Panc1 (cell line): ENCODE measurements around the gene CTCFL. TPM values are rescaled to one million over a fixed set of nuclear protein-coding genes. Genes with fewer than 3 reads are reported as not detected.

Experiments used
- ATAC-seq: fragments of 200-7000 bp; cut with Tn5 transposase; 2 replicates; pipeline ENCODE4 v1.9.1; 2020; ENCODE audit warnings: mild to moderate bottlenecking, moderate library complexity
- BruUV-seq: library from RNA; stranded (reverse); fragments of 400-500 nt; replicated peaks from 2 replicates; lab custom pipeline; 2021; lab: Mats Ljungman, UMichigan
- CTCF ChIA-PET: fragments of 300-600 bp; sonication (Branson Sonifier 250); formaldehyde crosslinking; loops from one replicate; lab custom pipeline; 2022; ENCODE audit warnings: antibody characterized with exemption; lab: Charles Lee
- POLR2A ChIA-PET: fragments of 300-600 bp; sonication (Branson Sonifier 250); formaldehyde crosslinking; loops from one replicate; lab custom pipeline; 2022; ENCODE audit warnings: antibody characterized with exemption; lab: Charles Lee
- DNase-seq: peaks from one replicate; pipeline ENCODE4 v3.0.0-alpha.2; 2010; ENCODE audit warnings: low read depth, low spot score
- H3K27ac ChIP-seq: 2 replicates; pipeline ENCODE4 v1.5.1; 2011; ENCODE audit warnings: mild to moderate bottlenecking, low read length, inconsistent platforms
- H3K27me3 ChIP-seq: fragments of 200-500 bp; sonication (Bioruptor generic); 2 replicates; pipeline ENCODE4 v1.6.0; 2014; ENCODE audit warnings: low read length, inconsistent platforms; ENCODE audit not compliant: control insufficient read depth, insufficient read depth
- H3K36me3 ChIP-seq: fragments of 200-500 bp; sonication (Bioruptor generic); 2 replicates; pipeline ENCODE4 v1.5.1; 2014; ENCODE audit warnings: inconsistent platforms, mild to moderate bottlenecking, low read length, moderate library complexity; ENCODE audit not compliant: control insufficient read depth, insufficient read depth
- H3K4me1 ChIP-seq: 2 replicates; pipeline ENCODE4 v1.5.1; 2011; ENCODE audit warnings: inconsistent platforms, mild to moderate bottlenecking, low read length, moderate library complexity; ENCODE audit not compliant: control insufficient read depth, insufficient read depth
- H3K4me3 ChIP-seq, 2 experiments: 2 replicates each; pipeline ENCODE4 v1.5.1; 2011 to 2012; ENCODE audit warnings: low read depth in 2 of 2, low read length in 2 of 2, mild to moderate bottlenecking in 2 of 2, inconsistent platforms in 1 of 2, moderate library complexity in 1 of 2
- H3K9me3 ChIP-seq: fragments of 200-500 bp; sonication (Bioruptor generic); 2 replicates; pipeline ENCODE4 v1.5.1; 2014; ENCODE audit warnings: low read depth, mild to moderate bottlenecking, inconsistent platforms, low read length, moderate library complexity; ENCODE audit not compliant: control insufficient read depth, insufficient read depth
- POLR2AphosphoS5 ChIP-seq: IDR thresholded peaks from 2 replicates; pipeline ENCODE4 v1.6.1; 2012; ENCODE audit warnings: mild to moderate bottlenecking, low read depth, low read length, moderate library complexity
- REST ChIP-seq, 2 experiments: IDR thresholded peaks; 2 replicates each; pipeline ENCODE4 v1.6.1; 2011 to 2012; ENCODE audit warnings: low read depth in 2 of 2, control low read depth in 1 of 2, low read length in 1 of 2, mild to moderate bottlenecking in 1 of 2, moderate library complexity in 1 of 2; ENCODE audit not compliant: insufficient read depth in 1 of 2
- SIN3A ChIP-seq: IDR thresholded peaks from 2 replicates; pipeline ENCODE4 v1.6.1; 2012; ENCODE audit warnings: low read depth, mild to moderate bottlenecking, low read length, moderate library complexity, borderline replicate concordance; ENCODE audit not compliant: insufficient read depth
- TCF7L2 ChIP-seq: IDR thresholded peaks from 2 replicates; pipeline ENCODE4 v1.6.1; 2011; ENCODE audit warnings: mild to moderate bottlenecking, low read depth, low read length, inconsistent platforms
- in situ Hi-C: cut with HindIII; loops from 2 replicates; pipeline ENCODE4 v1.10.0; 2016; ENCODE audit warnings: low sequenced_read_pairs, low pct_unique_long_range_greater_than_20kb
- intact Hi-C: fragments of 100-400 bp; cut with micrococcal nuclease; formaldehyde crosslinking; loops from one replicate; pipeline ENCODE4 v1.10.0; 2022; ENCODE audit not compliant: unreplicated experiment
- total RNA-seq: library from RNA; stranded (reverse); gene quantifications from one replicate; pipeline ENCODE4 v1.2.1, GENCODE V29; 2021; ENCODE audit not compliant: unreplicated experiment
- TF ChIP-seq, protein P1 (sequence below): fragments of 450-650 bp; IDR thresholded peaks from 2 replicates; pipeline ENCODE4 v1.5.1; 2017; ENCODE audit warnings: mild to moderate bottlenecking

Gene CTCFL
- total RNA-seq, 1 experiment from 2014 or later, result 0.05 TPM

DNA sequence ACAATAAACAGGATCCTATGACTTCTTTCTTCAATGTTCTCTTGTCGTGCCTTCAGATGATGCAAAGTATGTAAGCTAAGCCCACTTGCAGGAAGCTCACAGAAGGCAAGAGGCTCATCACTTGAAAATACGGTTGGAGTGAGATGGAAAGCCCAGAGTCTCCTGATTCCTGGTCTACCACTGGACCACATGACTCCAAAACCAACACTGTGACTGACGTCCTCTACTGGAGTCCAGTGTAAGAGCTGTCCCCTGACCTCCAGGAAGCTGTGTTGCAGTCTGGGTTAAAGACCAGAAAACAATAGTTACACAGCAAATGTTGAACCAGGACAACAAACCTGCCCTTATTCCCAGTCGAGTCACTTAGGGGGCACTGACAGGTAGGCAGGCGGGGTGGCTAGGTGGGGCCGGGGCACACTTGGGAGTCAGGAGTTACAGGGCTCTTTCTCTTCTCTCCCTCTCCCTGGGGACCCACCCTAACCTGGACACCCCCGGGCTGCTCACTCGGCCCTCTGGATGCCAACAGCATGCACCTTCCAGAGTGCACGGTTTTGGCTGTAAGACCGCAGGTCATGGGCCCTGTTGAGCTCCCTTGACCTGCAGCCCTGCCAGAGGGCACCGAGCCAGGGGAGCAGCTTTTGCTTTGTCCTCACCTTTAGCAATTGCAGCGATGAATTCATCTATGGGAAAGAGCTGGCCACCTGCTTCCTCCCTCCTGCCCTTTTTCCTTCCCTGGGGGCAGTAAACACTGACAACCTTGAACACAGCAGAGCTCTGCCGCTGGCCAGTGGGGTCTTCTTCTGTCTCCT, 43.4 kb upstream of the CTCFL start:
- peaks cover 4% of the 10 kb centered on the region for H3K27me3 ChIP-seq
- no peaks in the 10 kb centered on the region for H3K9me3 ChIP-seq
- intact Hi-C loops (no loop called here), in situ Hi-C loops (no loop called here)
- no peak for DNase-seq
- H3K4me3 ChIP-seq, result no peak overlapping the region
- ChIA-PET CTCF (no interaction called here), POLR2A (no interaction called here)
- no peak for ATAC-seq
- BruUV-seq, result no TSS peak
- H3K36me3 ChIP-seq, result no peaks in the 10 kb centered on the region
- H3K4me1 ChIP-seq, result no peaks in the 10 kb centered on the region
- TF ChIP-seq POLR2AphosphoS5 (no peak), SIN3A (no peak), TCF7L2 (no peak), REST (IDR thresholded peaks at IDR 0.05; ENCODE audit: insufficient read depth in 1 of 2, low read depth in 2 of 2, low read length in 1 of 2) (no peak)
- TF ChIP-seq, protein P1, sequence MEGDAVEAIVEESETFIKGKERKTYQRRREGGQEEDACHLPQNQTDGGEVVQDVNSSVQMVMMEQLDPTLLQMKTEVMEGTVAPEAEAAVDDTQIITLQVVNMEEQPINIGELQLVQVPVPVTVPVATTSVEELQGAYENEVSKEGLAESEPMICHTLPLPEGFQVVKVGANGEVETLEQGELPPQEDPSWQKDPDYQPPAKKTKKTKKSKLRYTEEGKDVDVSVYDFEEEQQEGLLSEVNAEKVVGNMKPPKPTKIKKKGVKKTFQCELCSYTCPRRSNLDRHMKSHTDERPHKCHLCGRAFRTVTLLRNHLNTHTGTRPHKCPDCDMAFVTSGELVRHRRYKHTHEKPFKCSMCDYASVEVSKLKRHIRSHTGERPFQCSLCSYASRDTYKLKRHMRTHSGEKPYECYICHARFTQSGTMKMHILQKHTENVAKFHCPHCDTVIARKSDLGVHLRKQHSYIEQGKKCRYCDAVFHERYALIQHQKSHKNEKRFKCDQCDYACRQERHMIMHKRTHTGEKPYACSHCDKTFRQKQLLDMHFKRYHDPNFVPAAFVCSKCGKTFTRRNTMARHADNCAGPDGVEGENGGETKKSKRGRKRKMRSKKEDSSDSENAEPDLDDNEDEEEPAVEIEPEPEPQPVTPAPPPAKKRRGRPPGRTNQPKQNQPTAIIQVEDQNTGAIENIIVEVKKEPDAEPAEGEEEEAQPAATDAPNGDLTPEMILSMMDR, result no peak
- H3K27ac ChIP-seq, result no peak overlapping the region

DNA sequence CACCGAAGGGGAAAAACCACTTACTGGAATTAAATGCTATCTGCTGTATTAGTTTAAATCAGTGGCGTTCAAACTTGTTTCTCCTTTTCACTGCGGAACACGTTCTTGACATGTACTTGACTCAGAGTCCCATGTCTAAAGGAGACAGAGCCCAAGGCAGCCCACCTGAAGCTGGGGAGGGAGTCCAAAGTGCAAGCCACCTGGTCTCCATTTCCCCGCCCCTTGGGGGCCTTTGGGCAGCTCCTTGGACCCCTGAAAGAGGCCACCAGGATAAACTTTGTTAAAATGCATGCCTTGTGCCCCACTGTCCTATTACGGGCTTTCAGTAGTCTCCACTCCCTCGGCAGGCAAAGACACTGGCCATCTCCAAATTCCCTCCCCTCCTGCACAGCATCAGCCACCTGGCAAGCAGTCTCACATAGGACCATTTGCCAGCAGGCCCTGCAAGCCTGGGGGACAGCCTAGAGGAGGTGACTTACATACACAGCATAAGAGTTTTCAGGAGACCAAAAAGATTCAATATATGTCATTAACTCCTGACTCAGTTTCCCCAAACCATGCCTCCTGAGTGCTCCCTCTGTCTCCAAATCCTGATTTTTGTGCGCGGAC, 42.6 kb upstream of the CTCFL start:
- Histone ChIP-seq H3K36me3 (no peaks in the 10 kb centered on the region), H3K4me3 (no peak overlapping the region), H3K27ac (no peak overlapping the region), H3K27me3 (peaks cover 4% of the 10 kb centered on the region), H3K4me1 (no peaks in the 10 kb centered on the region), H3K9me3 (no peaks in the 10 kb centered on the region)
- ChIA-PET CTCF (no interaction called here), POLR2A (interaction anchor here (0.7 kb wide), 1 partner anchor 649 kb away, joined by 3 read pairs; no protein-coding TSS in a partner anchor)
- ATAC-seq (no peak), DNase-seq (no peak)
- intact Hi-C loops, result no loop called here
- no TSS peak for BruUV-seq
- TF ChIP-seq REST (IDR thresholded peaks at IDR 0.05; ENCODE audit: insufficient read depth in 1 of 2, low read depth in 2 of 2, low read length in 1 of 2) (no peak), POLR2AphosphoS5 (no peak), TCF7L2 (no peak), SIN3A (no peak)
- TF ChIP-seq, protein P1, result no peak
- in situ Hi-C loops, result no loop called here
